Endothelial cell of umbilical vein (primary cell): Measurements from ENCODE around the gene NOMO2.
"Not testable (repeated sequence)": the region's sequence is repeated elsewhere in the genome, so short reads cannot be mapped to it uniquely, and the experiment has no call there.

Experiments
- CTCF ChIP-seq, 2 donors: IDR thresholded peaks; 1 replicate in 1 of 2; 2 replicates in 1 of 2; pipeline ENCODE4 v1.5.1; 2011; ENCODE audit warnings: low read length in 2 of 2, mild to moderate bottlenecking in 2 of 2, moderate library complexity in 2 of 2, control low read depth in 1 of 2, inconsistent platforms in 1 of 2, low read depth in 1 of 2; ENCODE audit not compliant: insufficient read depth in 1 of 2; ENCODE audit errors: extremely low read depth in 1 of 2
- EZH2 ChIP-seq: IDR thresholded peaks from 2 replicates; pipeline ENCODE4 v1.6.1; 2012; ENCODE audit warnings: borderline replicate concordance, low read depth, mild to moderate bottlenecking, moderate library complexity, low read length, inconsistent platforms; ENCODE audit not compliant: severe bottlenecking
- FOS ChIP-seq: IDR thresholded peaks from 2 replicates; pipeline ENCODE4 v1.6.1; 2011; ENCODE audit warnings: mild to moderate bottlenecking, low read length, moderate library complexity, borderline replicate concordance; ENCODE audit not compliant: insufficient read depth
- POLR2A ChIP-seq: IDR thresholded peaks from 2 replicates; pipeline ENCODE4 v1.6.1; 2012; ENCODE audit warnings: low read depth, mild to moderate bottlenecking, control low read depth, low read length
- POLR2AphosphoS5 ChIP-seq: IDR thresholded peaks from 2 replicates; pipeline ENCODE4 v1.6.1; 2012; ENCODE audit warnings: low read depth, mild to moderate bottlenecking, control low read depth, low read length, moderate library complexity; ENCODE audit not compliant: insufficient read depth

DNA sequence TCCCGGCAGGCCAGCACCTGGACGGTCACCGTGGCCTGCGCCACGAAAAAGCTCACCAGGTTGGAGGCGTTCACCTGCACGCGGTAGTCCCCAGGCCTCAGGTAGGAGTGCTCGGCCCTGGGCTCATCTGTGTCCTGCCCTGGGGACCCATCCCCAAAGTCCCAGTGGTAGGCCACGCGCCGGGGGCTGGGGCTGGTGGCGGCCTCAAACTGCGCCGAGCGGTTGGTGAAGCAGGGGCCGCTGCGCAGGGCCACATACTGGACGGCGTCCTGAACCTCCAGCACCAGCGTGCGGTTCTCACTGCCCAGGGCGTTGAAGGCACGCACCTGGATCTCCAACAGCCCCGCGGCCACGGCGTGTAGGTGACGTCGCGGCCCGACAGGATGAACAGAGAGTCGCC lies 176.6 kb downstream of the NOMO2 start:
- not testable (repeated sequence) for TF ChIP-seq CTCF (IDR thresholded peaks at IDR 0.05; ENCODE audit: extremely low read depth in 1 of 2, insufficient read depth in 1 of 2, low read depth in 1 of 2, low read length in 2 of 2); POLR2A; FOS; POLR2AphosphoS5; EZH2
